Choroid plexus epithelial cell (primary cell): ENCODE data around the gene CEP85L.

Source experiments
- DNase-seq: peaks from one replicate; pipeline ENCODE4 v3.0.0-alpha.2; 2010; ENCODE audit warnings: low read depth
- H3K4me3 ChIP-seq: 2 replicates; pipeline ENCODE4 v1.5.1; 2011; ENCODE audit warnings: low read depth, mild to moderate bottlenecking, control low read depth, low read length, moderate library complexity
- CTCF ChIP-seq: conservative IDR thresholded peaks from 2 replicates; pipeline ENCODE4 v1.5.1; 2011; ENCODE audit warnings: low read depth, mild to moderate bottlenecking, control low read depth, inconsistent platforms, low read length, moderate library complexity

CEP85L gene

GRCh38 chr6:118683881-118684872 lies 32.8 kb upstream of the CEP85L start:
- no peak for TF ChIP-seq CTCF
- no peak overlapping the region for H3K4me3 ChIP-seq
- DNase-seq, result no peak

- no peak overlapping the region for H3K4me3 ChIP-seq
- no peak for DNase-seq
- TF ChIP-seq CTCF, result no peak
Observed at GRCh38 chr6:118680452-118681095, 29.2 kb upstream of the CEP85L start.

GRCh38 chr6:118679327-118679901 lies 28.0 kb upstream of the CEP85L start:
- no peak for TF ChIP-seq CTCF
- peak; percentile 53 for DNase-seq
- H3K4me3 ChIP-seq, result no peak overlapping the region

GRCh38 chr6:118678866-118679265 lies 27.5 kb upstream of the CEP85L start:
- no peak overlapping the region for H3K4me3 ChIP-seq
- peak; percentile 39 for DNase-seq
- no peak for TF ChIP-seq CTCF

GRCh38 chr6:118677193-118677592 lies 25.8 kb upstream of the CEP85L start:
- H3K4me3 ChIP-seq, result no peak overlapping the region
- no peak for TF ChIP-seq CTCF
- DNase-seq, result no peak

GRCh38 chr6:118675225-118675624 lies 23.8 kb upstream of the CEP85L start:
- no peak for TF ChIP-seq CTCF
- DNase-seq, result no peak
- no peak overlapping the region for H3K4me3 ChIP-seq
